H9 (cell line): Measurements from ENCODE around the gene HSD17B13. TPM values are rescaled to one million over a fixed set of nuclear protein-coding genes. Genes with fewer than 3 reads are reported as not detected.

Experiments
- DNase-seq: peaks from one replicate; pipeline ENCODE4 v3.0.0-alpha.2; 2017
- H2AFZ ChIP-seq: one replicate; pipeline ENCODE4 v1.6.1; 2013; ENCODE audit warnings: mild to moderate bottlenecking, low read length, control low read depth, moderate library complexity
- H2AK5ac ChIP-seq: 2 replicates; pipeline ENCODE4 v1.6.1; 2013; ENCODE audit warnings: low read length, control low read depth, mixed read lengths; ENCODE audit not compliant: insufficient read length
- H2BK120ac ChIP-seq: one replicate; pipeline ENCODE4 v1.6.1; 2013; ENCODE audit warnings: low read depth, mild to moderate bottlenecking, low read length, control low read depth, inconsistent platforms; ENCODE audit not compliant: poor library complexity, severe bottlenecking
- H2BK12ac ChIP-seq: 2 replicates; pipeline ENCODE4 v1.6.1; 2013; ENCODE audit warnings: low read length, control low read depth, mixed read lengths, low read depth; ENCODE audit not compliant: insufficient read length
- H2BK15ac ChIP-seq: 2 replicates; pipeline ENCODE4 v1.6.1; 2013; ENCODE audit warnings: low read depth, low read length, control low read depth
- H2BK20ac ChIP-seq: one replicate; pipeline ENCODE4 v1.6.1; 2013; ENCODE audit warnings: low read depth, mild to moderate bottlenecking, low read length, control low read depth, inconsistent platforms; ENCODE audit not compliant: poor library complexity, severe bottlenecking
- H2BK5ac ChIP-seq: 2 replicates; pipeline ENCODE4 v1.6.1; 2013; ENCODE audit warnings: low read length, control low read depth, mixed read lengths; ENCODE audit not compliant: insufficient read length
- H3K14ac ChIP-seq: 2 replicates; pipeline ENCODE4 v1.6.1; 2013; ENCODE audit warnings: low read length, control low read depth; ENCODE audit not compliant: insufficient read depth
- H3K18ac ChIP-seq: 2 replicates; pipeline ENCODE4 v1.6.1; 2013; ENCODE audit warnings: low read depth, mild to moderate bottlenecking, mixed read lengths, low read length, control low read depth; ENCODE audit not compliant: insufficient read length
- H3K23ac ChIP-seq: 2 replicates; pipeline ENCODE4 v1.6.1; 2013; ENCODE audit warnings: low read length, control low read depth, mixed read lengths, low read depth; ENCODE audit not compliant: insufficient read length
- H3K23me2 ChIP-seq: 2 replicates; pipeline ENCODE4 v1.6.1; 2013; ENCODE audit warnings: low read depth, mild to moderate bottlenecking, mixed read lengths, low read length, control low read depth; ENCODE audit not compliant: insufficient read length, poor library complexity, severe bottlenecking
- H3K27ac ChIP-seq: 2 replicates; pipeline ENCODE4 v1.5.1; 2013; ENCODE audit warnings: low read length, control low read depth, mixed read lengths, low read depth; ENCODE audit not compliant: insufficient read length
- H3K27me3 ChIP-seq: 2 replicates; pipeline ENCODE4 v1.6.1; 2013; ENCODE audit warnings: low read length, control low read depth, inconsistent platforms; ENCODE audit not compliant: insufficient read depth
- H3K4ac ChIP-seq: 2 replicates; pipeline ENCODE4 v1.6.1; 2013; ENCODE audit warnings: low read depth, mild to moderate bottlenecking, control low read depth, inconsistent platforms, low read length, moderate library complexity
- H3K4me1 ChIP-seq: 2 replicates; pipeline ENCODE4 v1.6.1; 2013; ENCODE audit warnings: low read length, control low read depth, inconsistent platforms; ENCODE audit not compliant: insufficient read depth
- H3K4me2 ChIP-seq: 2 replicates; pipeline ENCODE4 v1.6.1; 2013; ENCODE audit warnings: low read length, control low read depth, mixed read lengths; ENCODE audit not compliant: insufficient read length, insufficient read depth
- H3K56ac ChIP-seq: 2 replicates; pipeline ENCODE4 v1.6.1; 2013; ENCODE audit warnings: low read depth, mild to moderate bottlenecking, mixed read lengths, low read length, control low read depth; ENCODE audit not compliant: insufficient read length
- H3K79me1 ChIP-seq: 2 replicates; pipeline ENCODE4 v1.6.1; 2013; ENCODE audit warnings: low read depth, mild to moderate bottlenecking, moderate library complexity, low read length, control low read depth, inconsistent platforms; ENCODE audit not compliant: insufficient read depth, poor library complexity, severe bottlenecking
- H3K79me2 ChIP-seq: 2 replicates; pipeline ENCODE4 v1.6.1; 2013; ENCODE audit warnings: low read length, control low read depth, inconsistent platforms; ENCODE audit not compliant: insufficient read depth
- H3K9ac ChIP-seq: 2 replicates; pipeline ENCODE4 v1.6.1; 2013; ENCODE audit warnings: low read length, control low read depth, mixed read lengths; ENCODE audit not compliant: insufficient read length; ENCODE audit errors: extremely low read depth
- H3K9me3 ChIP-seq: one replicate; pipeline ENCODE4 v1.6.1; 2013; ENCODE audit warnings: low read depth, low read length, inconsistent platforms; ENCODE audit not compliant: control insufficient read depth
- H3T11ph ChIP-seq: one replicate; pipeline ENCODE4 v1.6.1; 2013; ENCODE audit warnings: mild to moderate bottlenecking, low read length, control low read depth, inconsistent platforms
- H4K20me1 ChIP-seq: one replicate; pipeline ENCODE4 v1.6.1; 2013; ENCODE audit not compliant: control insufficient read depth, insufficient read length, insufficient read depth
- H4K5ac ChIP-seq: 2 replicates; pipeline ENCODE4 v1.6.1; 2013; ENCODE audit warnings: low read depth, mild to moderate bottlenecking, mixed read lengths, low read length, control low read depth; ENCODE audit not compliant: insufficient read length
- H4K8ac ChIP-seq: replicated peaks from 2 replicates; pipeline ENCODE4 v1.6.1; 2013; ENCODE audit warnings: low read length, control low read depth, mixed read lengths, low read depth; ENCODE audit not compliant: insufficient read length
- H4K91ac ChIP-seq: 2 replicates; pipeline ENCODE4 v1.6.1; 2013; ENCODE audit warnings: low read depth, mild to moderate bottlenecking, moderate library complexity, mixed read lengths, low read length, control low read depth; ENCODE audit not compliant: insufficient read length
- H3K27ac Mint-ChIP-seq, 3 experiments: 2 replicates in 2 of 3; 3 replicates in 1 of 3; pipeline ENCODE4 v1.8.0; 2020 to 2021; ENCODE audit warnings: mixed read lengths in 3 of 3, mild to moderate bottlenecking in 1 of 3, moderate library complexity in 1 of 3
- H3K27me3 Mint-ChIP-seq: 2 replicates; pipeline ENCODE4 v1.8.0; 2021; ENCODE audit warnings: low read depth, mild to moderate bottlenecking, moderate library complexity, mixed read lengths
- H3K36me3 Mint-ChIP-seq, 3 experiments: 2 replicates in 2 of 3; 3 replicates in 1 of 3; pipeline ENCODE4 v1.8.0; 2020 to 2021; ENCODE audit warnings: low read depth in 3 of 3, mixed read lengths in 3 of 3; ENCODE audit not compliant: insufficient read depth in 1 of 3
- H3K4me1 Mint-ChIP-seq, 2 experiments: 2 replicates each; pipeline ENCODE4 v1.8.0; 2020; ENCODE audit warnings: mixed read lengths in 2 of 2
- H3K4me3 Mint-ChIP-seq, 2 experiments: 2 replicates in 1 of 2; 3 replicates in 1 of 2; pipeline ENCODE4 v1.8.0; 2020 to 2021; ENCODE audit warnings: mild to moderate bottlenecking in 2 of 2, mixed read lengths in 2 of 2, moderate library complexity in 1 of 2
- H3K9me3 Mint-ChIP-seq, 2 experiments: 2 replicates in 1 of 2; 3 replicates in 1 of 2; pipeline ENCODE4 v1.8.0; 2020; ENCODE audit warnings: mild to moderate bottlenecking in 2 of 2, mixed read lengths in 2 of 2, moderate library complexity in 1 of 2
- CTCF ChIP-seq: fragments of 200-600 bp; sonication (generic); conservative IDR thresholded peaks from 3 replicates; pipeline ENCODE4 v1.8.0; 2021; ENCODE audit warnings: antibody characterized with exemption, mild to moderate bottlenecking
- WGBS: extraction: QIAGEN DNeasy Blood & Tissue Kit; methylation state at CpG from one replicate; pipeline ENCODE4 v1.1.7; 2013; ENCODE audit warnings: missing lambda C conversion rate, low lambda C conversion rate, mixed read lengths; ENCODE audit not compliant: insufficient read length; ENCODE audit errors: extremely low coverage; 5-methylcytosine and 5-hydroxymethylcytosine counted together
- total RNA-seq: library from RNA; stranded (reverse); gene quantifications from 2 replicates; pipeline ENCODE4 v1.2.1, GENCODE V29; 2021

HSD17B13 gene
- total RNA-seq, 1 experiment from 2014 or later, result not detected

- Histone ChIP-seq H3K9me3 (no peaks in the 10 kb centered on the region), H2BK5ac (no peak overlapping the region), H3K23ac (no peak overlapping the region), H2BK120ac (no peak overlapping the region), H2AK5ac (no peak overlapping the region), H3K27me3 (no peaks in the 10 kb centered on the region), H3K79me2 (no peaks in the 10 kb centered on the region), H4K20me1 (no peaks in the 10 kb centered on the region), H2BK12ac (no peak overlapping the region), H4K5ac (no peak overlapping the region), H3K4ac (no peak overlapping the region), H3K27ac (no peak overlapping the region), H2BK15ac (no peak overlapping the region), H3K79me1 (no peaks in the 10 kb centered on the region), H3K14ac (no peak overlapping the region), H3K18ac (no peak overlapping the region), H3K4me1 (no peaks in the 10 kb centered on the region), H4K91ac (no peak overlapping the region), H2BK20ac (no peak overlapping the region), H2AFZ (no peak overlapping the region), H3K23me2 (no peaks in the 10 kb centered on the region), H3K56ac (no peak overlapping the region), H3K9ac (no peak overlapping the region), H4K8ac (no peak overlapping the region), H3K4me2 (no peak overlapping the region), H3T11ph (no peak overlapping the region)
- peak; percentile 75 for TF ChIP-seq CTCF
- Mint-ChIP-seq H3K36me3 (no peaks in the 10 kb centered on the region), H3K4me1 (peaks cover 3 to 8% of the 10 kb centered on the region in 2 experiments; a peak in 3 of 4 replicates), H3K9me3 (no peaks in the 10 kb centered on the region), H3K27me3 (peaks cover 1% of the 10 kb centered on the region; the same call in 1 of the 2 replicates), H3K4me3 (no peak overlapping the region), H3K27ac (no peak overlapping the region)
- WGBS, result no CpG with 5 or more reads among the region's 3 CpGs
- peak; percentile 28 for DNase-seq
Measured at GRCh38 chr4:87270144-87270543, 52.5 kb downstream of the HSD17B13 start.
